ENCODE measurements around the gene IL4R.

IL4R gene

DNA sequence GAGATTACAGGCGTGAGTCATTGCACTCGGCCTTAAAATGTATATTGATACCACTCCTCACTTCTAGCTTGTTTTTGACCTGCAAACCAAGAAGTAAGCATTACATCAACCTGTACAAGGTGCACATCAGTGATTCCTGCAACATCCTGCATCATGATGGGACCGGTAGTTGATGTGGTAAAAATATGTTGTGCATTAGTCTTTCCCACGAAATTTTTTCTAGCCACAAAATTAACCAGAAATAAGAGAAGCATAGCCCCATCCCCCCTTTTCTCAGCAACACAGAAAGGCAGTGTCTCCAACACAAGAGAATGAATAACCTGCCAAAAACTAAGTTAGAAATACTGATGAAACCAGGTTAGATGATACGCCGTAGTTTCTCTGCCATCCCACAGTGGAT is 24.1 kb upstream of the IL4R start:
- peak; percentile 32 for DNase-seq

DNA sequence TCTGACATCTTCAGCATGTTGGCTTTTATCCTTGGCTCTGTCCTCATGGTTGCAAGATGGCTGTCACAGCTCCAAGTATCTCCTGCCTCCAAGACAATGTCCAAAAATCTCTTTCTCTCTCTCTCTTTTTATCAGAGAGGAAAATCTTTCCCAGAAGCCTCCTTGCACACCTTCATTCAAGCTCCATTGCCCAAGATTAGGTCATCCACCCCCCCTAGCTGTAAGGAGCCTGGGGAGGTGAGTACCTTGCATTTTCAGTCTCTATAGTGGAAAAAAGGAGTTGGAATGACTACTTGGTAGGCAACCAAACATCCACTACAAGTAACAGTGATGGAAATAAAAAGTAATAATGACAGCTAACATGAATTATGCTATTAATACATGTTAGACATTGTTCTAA is 23.2 kb upstream of the IL4R start:
- DNase-seq = no peak

DNA sequence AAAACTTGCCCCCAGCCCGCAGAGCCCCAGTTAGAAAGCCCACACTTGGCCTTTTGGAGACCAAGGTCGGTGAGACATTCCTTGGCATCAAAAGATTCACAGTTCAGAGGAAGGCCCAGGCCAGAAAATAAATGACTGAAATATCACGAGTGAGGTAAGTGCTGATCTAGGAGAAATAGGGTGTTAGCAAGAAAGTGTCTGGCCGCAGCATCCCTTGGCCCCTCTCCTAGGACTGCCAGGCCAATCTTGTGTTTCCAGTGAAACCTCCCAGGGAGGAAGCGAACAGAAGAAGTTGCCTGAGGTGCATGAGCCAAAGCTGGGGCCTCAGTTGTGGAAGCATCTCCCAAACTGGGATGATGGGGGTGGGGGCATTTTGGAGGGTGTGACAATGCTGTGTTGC is 22.7 kb upstream of the IL4R start:
- DNase-seq = no peak

DNA sequence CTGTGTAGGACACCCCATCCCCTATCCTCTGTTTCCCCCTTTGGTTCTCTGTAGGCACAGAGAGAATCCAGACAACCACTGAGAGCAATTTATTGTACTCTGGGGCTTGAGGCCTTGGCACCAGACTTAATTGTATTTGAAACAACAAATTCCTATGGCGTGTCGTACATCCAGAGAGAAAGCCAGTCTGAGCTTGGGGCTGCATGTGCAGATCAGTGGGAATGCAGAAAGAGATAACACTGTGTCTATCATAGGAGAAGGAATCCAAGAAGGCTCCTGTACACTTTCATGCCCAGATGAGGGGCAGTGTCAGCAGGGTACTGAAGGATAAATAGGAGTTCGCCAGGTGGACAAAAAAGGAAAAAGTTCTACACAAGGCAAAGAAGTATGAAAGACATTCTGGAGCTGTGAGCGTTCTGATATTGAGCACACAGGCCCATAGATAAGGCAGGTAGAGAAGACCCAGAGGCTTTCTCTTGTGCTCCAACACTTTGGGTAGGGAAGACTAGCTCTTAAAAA is 22.0 kb upstream of the IL4R start:
- no peak for DNase-seq

DNA sequence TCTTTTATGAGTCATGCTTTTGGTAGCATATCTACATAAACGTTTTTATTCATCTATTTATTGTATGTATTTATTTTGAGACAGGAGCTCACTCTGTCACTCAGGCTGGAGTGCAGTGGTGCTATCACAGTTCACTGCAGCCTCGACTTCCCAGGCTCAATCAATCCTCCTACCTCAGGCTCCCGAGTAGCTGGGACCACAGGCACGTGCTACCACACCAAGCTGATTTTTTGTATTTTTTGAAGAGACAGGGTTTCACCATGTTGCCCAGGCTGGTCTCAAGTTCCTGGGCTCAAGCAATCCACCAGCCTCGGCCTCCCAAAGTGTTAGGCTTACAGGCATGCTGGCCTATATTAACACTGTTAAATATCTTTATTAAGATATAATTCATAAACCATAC is 20.4 kb upstream of the IL4R start:
- DNase-seq = no peak

DNA sequence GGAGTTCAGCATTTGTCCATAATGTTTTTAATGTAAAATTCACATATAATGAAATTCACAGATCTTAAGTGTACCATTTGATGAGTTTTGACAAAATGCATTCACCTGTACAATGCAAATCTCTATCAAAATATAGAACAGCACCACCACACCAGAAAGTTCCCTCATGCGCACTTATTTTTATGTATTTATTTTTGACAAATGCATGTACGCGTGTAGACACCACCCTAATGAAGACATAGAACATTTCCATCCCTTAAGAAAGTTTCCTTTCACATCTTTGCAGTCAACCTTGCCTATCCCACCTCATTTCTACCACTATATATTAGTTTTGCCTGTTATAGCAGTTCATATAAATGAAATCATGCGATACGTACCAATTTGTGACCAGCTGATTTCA is 15.6 kb upstream of the IL4R start:
- no peak for DNase-seq

DNA sequence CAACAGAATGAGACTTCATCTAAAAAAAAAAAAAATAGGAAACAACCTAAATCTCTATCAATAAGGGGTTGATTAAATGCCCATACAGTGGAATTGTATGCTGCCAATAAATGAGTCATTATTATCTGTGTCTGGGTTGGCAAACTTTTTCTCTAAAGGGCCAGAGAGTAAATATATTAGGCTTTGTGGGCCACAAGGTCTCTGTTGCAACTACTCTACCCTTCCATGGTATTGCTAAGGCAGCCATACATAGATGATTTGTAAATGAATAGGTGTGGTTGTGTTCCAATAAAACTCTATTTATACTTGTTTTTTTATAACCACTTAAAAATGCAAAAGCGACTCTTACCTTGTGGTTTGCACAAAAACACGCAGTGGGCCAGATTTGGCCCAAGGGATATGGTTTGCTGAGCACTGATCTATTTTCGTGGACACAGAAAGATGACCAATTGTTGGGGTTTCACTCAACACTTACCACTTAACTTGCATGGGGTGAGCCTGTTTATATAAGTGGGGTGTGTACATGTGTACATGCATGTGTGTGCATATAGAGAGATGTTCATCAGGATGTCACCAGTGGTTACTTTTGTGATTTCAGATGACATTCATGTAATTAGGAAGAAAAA is 12.4 kb upstream of the IL4R start:
- DNase-seq = no peak

DNA sequence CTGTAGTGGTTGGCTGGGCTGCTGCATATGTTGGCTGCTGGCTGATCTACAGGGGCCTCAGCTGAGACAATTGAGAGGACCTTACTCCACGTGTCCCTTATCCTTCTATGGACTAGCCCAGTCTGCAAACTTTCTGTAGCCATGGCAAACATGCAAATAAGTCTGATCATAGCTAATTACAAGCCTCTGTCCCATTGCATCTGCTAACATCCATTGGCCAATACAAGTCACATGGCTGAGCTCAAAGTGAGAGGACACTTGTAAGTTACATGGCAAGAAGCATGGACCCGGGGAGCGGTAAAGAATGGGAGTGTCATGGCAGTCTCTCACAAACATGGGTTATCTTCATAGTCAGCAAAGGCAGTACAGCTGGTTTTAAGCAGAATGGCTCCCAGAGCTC is 11.6 kb upstream of the IL4R start:
- no peak for DNase-seq

DNA sequence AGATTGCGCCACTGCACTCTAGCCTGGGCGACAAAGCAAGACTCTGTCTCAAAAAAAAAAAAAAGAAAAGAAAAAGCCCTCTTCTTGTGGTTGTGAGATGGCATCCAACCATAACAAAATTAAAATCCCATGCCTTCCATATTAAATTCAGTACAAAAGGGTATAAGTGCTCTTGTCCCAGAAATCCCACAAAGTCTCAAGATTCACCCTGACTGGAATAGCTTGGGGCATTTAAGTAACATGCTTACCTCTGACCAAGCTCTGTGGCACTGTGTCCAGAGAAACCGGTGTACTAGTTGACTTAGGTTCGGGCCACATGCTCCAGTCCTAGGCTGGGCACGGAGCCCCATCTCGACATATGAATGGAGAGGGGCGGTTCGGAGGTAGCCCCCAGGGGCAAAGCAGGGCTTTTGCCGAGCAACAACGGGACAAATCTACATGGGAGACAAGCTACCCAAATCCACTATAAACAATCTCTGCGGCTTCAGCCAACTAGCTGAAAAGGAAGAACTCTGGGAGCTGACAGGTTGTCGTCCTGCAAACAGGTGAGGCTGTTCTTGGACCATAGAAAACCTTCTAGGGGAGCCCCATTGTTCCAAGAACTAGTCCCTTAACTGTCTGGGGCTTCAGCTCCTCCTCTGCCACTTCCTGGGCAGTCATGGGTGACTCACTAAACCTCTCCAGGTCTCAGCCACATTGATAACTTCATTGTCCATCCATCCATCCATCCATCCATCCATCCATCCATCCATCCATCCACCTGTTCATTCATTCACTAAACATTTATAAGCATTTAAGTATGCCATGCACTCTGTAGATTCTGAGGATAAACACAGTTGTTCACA is 10.3 kb upstream of the IL4R start:
- no peak for DNase-seq

DNA sequence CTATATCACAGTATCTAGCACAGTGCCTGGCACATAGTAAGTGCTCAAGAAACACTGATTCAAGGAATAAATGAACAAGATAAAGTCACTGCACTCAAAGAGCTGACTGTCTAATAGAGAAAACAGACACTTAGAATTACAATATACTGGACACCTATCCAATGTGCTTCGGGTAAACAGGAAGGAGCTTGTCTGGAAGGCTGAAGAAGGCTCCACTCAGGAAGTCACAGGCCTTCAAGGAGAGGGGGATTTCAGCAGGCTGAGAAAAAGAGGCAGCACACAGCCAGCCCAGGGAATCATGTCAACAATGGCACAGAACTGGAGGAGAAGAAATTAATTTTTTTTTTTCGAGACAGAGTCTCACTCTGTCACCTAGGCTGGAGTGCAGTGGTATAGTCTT is 9.7 kb upstream of the IL4R start:
- DNase-seq = no peak

DNA sequence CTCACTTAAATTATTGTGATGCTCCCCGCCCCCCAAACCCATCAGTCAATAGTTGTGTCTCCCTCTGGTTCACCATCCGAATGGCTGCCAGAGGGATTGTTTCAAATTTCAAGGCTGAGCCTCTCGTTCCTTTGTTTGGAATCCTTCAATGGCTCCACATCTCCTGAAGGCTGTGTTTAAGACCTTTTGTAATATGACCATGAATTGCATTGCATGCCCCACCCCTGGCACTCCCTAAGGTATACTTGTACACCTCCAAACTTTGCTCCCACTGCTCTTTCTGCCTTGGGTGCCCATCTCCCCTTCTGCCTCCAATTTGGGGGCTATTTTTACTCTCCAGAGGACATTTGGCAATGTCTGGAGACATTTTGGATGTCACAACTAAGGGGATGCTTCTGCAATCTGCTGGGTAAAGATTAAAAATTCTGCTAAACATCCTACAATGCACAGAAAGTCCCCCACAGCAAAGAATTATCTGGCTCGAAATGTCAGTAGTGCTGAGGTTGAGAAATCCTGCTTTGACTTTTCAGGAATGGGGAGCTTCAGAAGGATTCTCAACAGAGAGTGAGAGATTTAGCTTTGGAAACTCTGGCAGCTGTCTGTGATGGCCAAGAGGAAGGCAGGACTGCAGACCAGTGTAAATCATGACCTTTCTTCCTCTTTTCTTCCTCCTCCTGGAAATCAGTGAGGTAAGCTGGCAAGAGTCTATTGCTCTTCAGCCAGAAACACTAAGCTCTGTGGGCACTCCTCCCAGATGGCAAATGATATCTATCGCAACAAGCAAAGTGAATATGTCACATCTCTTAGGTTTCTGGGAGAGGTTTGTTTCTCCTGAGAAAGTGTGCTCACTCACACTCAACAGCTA is 8.7 kb upstream of the IL4R start:
- DNase-seq = no peak

DNA sequence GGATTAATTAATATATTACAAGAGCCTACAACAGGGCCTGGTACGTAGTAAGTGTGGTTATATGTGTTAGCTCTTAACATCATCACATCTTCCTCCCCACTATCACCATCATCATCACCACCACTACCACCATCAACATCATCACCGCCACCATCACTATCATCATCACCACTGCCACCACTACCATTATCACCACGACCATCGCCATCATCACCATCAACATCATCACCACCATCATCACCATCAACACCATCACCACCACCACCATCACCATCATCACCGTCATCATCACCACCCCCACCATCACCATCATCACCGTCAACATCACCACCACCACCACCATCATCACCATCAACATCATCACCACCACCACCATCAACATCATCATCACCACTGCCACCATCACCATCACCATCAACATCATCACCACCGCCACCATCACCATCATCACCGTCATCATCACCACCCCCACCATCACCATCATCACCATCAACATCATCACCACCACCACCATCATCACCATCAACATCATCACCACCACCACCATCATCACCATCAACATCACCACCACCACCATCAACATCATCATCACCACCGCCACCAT is 7.8 kb upstream of the IL4R start:
- no peak for DNase-seq

DNA sequence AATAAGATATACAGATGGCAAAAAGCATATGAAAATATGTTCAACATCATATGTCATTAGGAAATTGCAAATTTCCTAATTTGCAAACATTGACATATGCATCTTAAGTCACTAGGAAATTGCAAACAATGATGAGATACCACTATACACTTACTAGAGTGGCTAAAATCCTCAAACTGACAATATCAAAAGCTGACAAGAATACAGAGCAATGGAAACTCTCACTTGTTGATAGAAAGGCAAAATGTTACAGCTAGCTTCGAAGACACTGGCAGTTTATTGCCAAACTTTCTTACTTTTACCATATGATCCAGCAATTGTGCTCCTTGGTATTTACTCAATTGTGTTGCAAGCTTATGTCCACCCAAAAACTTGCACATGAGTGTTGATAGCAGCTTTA is 5.0 kb upstream of the IL4R start:
- no peak for DNase-seq

DNA sequence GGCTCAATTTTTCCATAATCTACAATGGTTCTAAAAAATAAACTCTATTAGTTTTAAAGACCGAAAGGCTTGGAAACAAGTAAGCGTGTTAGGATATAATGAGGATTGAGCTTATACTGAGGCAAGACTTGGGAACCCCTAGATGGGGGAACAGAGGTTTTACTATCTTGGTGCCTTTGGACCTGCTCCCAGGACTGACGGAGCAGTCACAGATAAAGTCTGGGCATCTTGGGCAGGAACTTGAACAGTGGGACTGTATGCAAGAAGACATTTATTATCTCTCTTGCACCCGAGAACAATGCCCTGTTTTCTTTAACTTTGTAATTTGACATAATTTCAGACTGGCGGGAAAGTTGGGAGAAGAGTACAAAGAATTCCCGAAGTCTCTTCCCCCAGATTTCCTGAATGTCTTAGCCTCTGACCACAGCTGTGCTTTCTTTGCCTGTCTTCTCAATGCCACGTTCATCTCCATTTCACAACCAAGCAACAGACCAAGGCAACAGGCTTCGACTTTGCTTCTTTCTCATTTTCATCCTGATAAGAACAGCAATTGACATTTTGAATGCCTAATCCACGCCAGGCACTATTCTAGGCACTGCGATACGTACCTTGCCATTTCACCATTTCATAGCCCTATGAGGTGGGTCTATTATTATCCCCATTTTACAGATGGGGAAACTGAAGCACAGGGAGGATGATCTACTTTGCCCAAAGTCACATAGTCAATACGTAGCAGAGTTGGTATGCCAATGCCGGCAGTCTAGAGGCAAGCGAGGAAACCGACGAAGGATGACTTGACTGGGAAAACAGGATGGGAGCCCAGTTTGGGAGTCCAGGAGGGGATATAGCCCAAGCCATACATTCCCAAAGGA is 3.0 kb upstream of the IL4R start:
- DNase-seq = no peak

DNA sequence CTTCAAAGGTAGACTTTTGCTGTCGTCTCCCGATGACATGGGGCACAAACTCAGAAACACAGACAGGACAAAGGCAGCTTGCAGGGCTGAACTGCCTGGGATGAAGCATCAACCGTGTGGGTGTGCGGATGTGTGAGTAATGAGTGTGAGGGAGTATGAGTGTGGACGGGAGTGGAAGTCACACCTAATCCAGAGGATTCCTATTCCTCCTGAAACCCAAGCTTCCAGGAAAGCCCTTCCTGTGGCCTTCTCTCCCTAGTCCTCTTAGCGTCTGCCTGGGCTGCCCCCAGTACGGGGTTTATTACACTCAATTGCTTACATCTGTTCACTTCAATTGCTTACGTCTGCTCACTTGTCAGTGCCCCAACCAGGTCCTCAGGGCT is 2.3 kb upstream of the IL4R start:
- DNase-seq = no peak

DNA sequence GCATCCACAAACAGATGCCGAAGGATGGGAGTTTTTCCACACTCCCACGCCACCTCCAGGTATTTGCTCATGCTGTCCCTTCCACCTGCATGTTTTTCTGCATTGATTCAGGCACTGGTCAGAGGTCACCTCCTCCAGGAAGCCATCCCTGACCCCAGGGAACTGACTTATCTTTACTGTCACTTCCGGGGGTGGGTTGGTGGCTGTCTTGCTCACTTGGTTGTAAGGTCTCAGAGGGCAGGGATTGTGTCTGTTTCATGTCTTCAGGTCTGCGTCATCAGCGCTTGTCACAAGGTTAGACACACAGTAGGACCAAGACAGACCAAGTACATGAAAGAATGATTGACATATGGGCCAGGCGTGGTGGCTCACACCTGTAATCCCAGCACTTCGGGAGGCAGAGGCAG is 1.9 kb upstream of the IL4R start:
- no peak for DNase-seq

DNA sequence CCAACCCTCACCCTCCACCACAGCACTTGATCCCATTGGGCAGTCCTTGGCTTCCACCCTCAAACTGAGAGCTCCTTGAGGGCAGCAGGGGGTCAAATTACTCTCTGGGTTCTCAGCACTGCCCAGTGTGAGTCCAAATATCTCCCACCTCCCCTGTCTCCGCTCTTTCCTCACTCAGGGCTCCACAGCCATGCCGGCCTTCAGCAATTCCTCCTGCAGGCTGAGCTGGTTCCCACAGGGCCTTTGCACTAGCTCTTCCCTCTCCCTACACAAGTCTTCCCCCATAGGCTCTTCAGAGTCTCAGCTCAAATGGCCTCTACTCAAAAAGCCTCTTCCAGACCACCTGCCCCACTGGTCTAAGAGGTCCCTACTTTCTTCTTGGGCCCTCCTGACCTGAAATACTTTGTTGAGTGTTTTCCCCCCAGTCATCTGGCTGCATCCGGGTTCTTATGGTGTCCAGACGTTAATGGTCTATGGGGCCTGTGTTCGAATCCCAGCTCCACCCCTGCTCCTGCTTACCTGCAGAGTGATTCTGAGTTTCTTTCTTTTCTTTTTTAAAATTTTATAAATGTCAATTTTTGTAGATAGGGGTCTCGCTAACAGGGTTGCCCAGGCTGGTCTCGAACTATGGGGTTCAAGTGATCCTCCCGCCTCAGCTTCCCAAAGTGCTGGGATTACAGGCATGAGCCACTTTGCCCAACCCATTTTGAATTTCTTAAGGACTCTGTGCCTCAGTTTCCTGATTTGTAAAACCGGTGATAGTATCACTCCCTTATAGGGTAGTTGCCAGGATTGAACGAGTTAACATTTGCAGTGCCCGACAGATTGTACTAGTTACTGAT is 973 bp upstream of the IL4R start:
- DNase-seq = no peak

DNA sequence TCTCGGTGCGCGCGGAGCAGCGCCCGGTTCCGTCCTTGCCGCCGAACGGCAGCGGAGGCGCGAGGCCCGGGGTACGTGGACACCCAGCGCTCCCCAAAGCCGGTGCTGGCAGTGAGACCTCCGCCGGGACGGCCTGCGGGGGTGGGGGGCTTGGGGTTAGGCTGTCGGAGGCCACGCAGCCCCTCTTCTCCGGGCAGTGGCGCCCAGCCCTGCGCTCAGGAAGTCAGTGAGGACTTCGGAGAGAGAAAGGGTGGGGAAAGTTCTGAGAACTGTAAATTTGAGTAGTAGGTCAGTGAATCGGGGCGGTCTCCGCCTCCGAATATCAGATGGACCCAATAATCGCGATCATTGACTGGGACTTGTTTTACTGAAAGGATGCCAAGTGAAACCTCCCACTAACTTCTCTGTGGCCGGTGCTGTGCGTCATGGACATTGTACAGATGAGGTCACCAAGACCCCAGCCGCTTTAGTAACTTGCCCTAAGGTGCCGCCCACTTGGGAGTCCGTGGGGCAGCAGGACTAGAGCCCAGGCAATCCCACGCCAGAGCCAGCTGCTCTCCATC is 468 bp downstream of the IL4R start:
- peak; percentile 44 for DNase-seq

DNA sequence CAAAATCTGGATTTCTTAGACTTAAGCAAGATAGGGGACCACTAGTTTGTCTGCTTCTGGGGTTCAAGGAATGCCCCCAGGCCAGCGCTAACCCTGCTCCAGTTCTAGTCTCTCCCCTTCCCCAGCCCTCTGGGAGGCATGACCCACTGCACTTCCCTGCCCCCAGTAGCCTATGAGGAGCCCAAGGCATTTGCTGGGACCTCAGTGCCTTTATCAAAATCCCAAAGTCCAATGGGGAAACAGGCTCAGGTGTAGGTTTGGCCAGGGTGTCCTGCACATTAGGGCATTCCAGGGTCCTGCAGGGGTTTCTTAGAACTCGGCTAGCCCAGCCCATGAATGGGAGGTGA is 1.2 kb downstream of the IL4R start:
- DNase-seq = no peak

DNA sequence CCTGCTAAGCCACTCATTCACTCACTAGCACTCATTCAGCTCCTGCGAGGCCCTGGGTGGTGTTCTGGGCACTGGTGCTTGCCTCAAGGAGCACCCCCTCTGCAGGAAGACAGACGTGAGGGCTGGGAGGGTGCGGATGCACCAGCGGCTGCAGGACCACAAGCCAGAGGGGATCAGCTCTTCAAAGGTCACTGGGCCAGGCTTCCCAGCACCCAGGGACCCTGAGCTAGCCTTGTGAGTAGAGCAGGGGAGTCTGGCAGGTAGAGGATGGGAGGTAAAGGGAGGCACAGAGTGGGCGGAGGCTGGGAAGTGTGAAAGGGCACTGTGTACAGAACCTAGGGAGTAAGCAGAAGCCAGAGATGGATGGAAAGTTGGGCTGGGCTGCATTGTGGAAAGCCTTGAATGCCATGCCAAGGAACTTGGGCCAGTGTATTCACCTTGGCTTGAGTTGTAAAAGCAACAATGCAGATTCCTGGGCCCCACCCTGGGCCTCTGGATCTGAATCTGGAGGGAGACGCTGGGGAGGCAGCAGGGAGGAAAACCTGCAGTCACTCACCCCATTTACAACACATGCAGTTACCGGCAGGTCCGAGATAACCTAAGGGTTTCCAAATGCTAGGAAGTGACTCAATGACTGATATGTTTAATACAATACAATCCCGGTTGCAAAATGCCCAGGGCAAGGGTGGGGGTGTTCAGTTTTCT is 1.7 kb downstream of the IL4R start:
- peak; percentile 69 for DNase-seq

All from CD4-positive, alpha-beta T cell treated with Interleukin-17A for 4 hours (primary cell).